Common myeloid progenitor, CD34-positive (primary cell): ENCODE data around the gene UGT8.
"Not testable (repeated sequence)": the region's sequence is repeated elsewhere in the genome, so short reads cannot be mapped to it uniquely, and the experiment has no call there.

Source experiments
- CTCF ChIA-PET: fragments of 350-600 bp; sonication (Branson Sonifier 250); formaldehyde crosslinking; loops from one replicate; lab custom pipeline; 2021; ENCODE audit warnings: antibody characterized with exemption; lab: Charles Lee
- POLR2A ChIA-PET: fragments of 350-600 bp; sonication (Branson Sonifier 250); formaldehyde crosslinking; loops from one replicate; lab custom pipeline; 2021; ENCODE audit warnings: antibody characterized with exemption; lab: Charles Lee
- DNase-seq, 3 donors: peaks; one replicate each; pipeline versions ENCODE4 v3.0.0 to v3.0.0-alpha.2; 2013
- H3K27ac ChIP-seq, 2 experiments: 1 replicate in 1 of 2; 2 replicates in 1 of 2; pipeline ENCODE4 v1.7.0; 2013; ENCODE audit warnings: inconsistent platforms in 2 of 2, low read length in 2 of 2, mild to moderate bottlenecking in 2 of 2, low read depth in 1 of 2, moderate library complexity in 1 of 2; ENCODE audit not compliant: severe bottlenecking in 2 of 2, insufficient read depth in 1 of 2, poor library complexity in 1 of 2
- H3K27me3 ChIP-seq, 5 experiments: replicated peaks in 2 of 5; 1 replicate in 3 of 5; 2 replicates in 2 of 5; pipeline versions ENCODE4 v1.6.1 to v1.7.0; 2013; ENCODE audit warnings: low read length in 4 of 5, mild to moderate bottlenecking in 2 of 5, moderate library complexity in 2 of 5, inconsistent platforms in 1 of 5; ENCODE audit not compliant: insufficient read depth in 5 of 5, control insufficient read depth in 4 of 5
- H3K36me3 ChIP-seq, 4 experiments: 1 replicate in 2 of 4; 2 replicates in 2 of 4; pipeline versions ENCODE4 v1.6.1 to v1.7.0; 2013; ENCODE audit warnings: low read length in 3 of 4, control low read depth in 1 of 4, mild to moderate bottlenecking in 1 of 4; ENCODE audit not compliant: control insufficient read depth in 4 of 4, insufficient read depth in 4 of 4
- H3K4me1 ChIP-seq, 4 experiments: 1 replicate in 3 of 4; 2 replicates in 1 of 4; pipeline versions ENCODE4 v1.6.1 to v1.7.1; 2013; ENCODE audit warnings: low read length in 3 of 4, mild to moderate bottlenecking in 3 of 4, control low read depth in 1 of 4, inconsistent platforms in 1 of 4, moderate library complexity in 1 of 4; ENCODE audit not compliant: control insufficient read depth in 4 of 4, insufficient read depth in 4 of 4; ENCODE audit errors: control extremely low read depth in 1 of 4
- H3K4me3 ChIP-seq, 7 experiments: 1 replicate in 4 of 7; 2 replicates in 3 of 7; pipeline versions ENCODE4 v1.5.1 to v1.7.0; 2013; ENCODE audit warnings: mild to moderate bottlenecking in 7 of 7, low read length in 6 of 7, moderate library complexity in 6 of 7, inconsistent platforms in 2 of 7, low read depth in 2 of 7, control low read depth in 1 of 7; ENCODE audit not compliant: insufficient read depth in 4 of 7, control insufficient read depth in 1 of 7; ENCODE audit errors: extremely low read depth in 1 of 7
- H3K9me3 ChIP-seq, 5 experiments: 1 replicate in 4 of 5; 2 replicates in 1 of 5; pipeline versions ENCODE4 v1.6.1 to v1.7.1; 2013; ENCODE audit warnings: low read length in 4 of 5, mild to moderate bottlenecking in 2 of 5, inconsistent platforms in 1 of 5, low read depth in 1 of 5, moderate library complexity in 1 of 5; ENCODE audit not compliant: control insufficient read depth in 4 of 5, insufficient read depth in 2 of 5; ENCODE audit errors: control extremely low read depth in 1 of 5
- WGBS: methylation state at CpG from one replicate; pipeline ENCODE4 v1.1.5; 2013; ENCODE audit not compliant: insufficient coverage; 5-methylcytosine and 5-hydroxymethylcytosine counted together

Gene UGT8

GRCh38 chr4:114663083-114663482 lies 64.5 kb downstream of the UGT8 start:
- no peak for DNase-seq
- WGBS, result 97% methylated on average over 3 of the region's 5 CpGs
- no peaks in the 10 kb centered on the region for H3K9me3 ChIP-seq
- H3K27me3 ChIP-seq, result peaks cover 0 to 3% (median 0%) of the 10 kb centered on the region in 5 experiments
- ChIA-PET CTCF (no interaction called here), POLR2A (no interaction called here)
- H3K4me3 ChIP-seq, result no peak overlapping the region
- no peak overlapping the region for H3K27ac ChIP-seq
- H3K36me3 ChIP-seq, result no peaks in the 10 kb centered on the region
- H3K4me1 ChIP-seq, result no peaks in the 10 kb centered on the region

- Histone ChIP-seq H3K4me3 (no peak overlapping the region), H3K27me3 (no peaks in the 10 kb centered on the region), H3K4me1 (no peaks in the 10 kb centered on the region), H3K9me3 (no peaks in the 10 kb centered on the region), H3K27ac (no peak overlapping the region), H3K36me3 (no peaks in the 10 kb centered on the region)
- no peak for DNase-seq
- ChIA-PET CTCF (no interaction called here), POLR2A (no interaction called here)
- WGBS, result 100% methylated on average over 1 of the region's 1 CpG
Observed at GRCh38 chr4:114668577-114668976, 70.0 kb downstream of the UGT8 start.

GRCh38 chr4:114670733-114671132 lies 72.1 kb downstream of the UGT8 start:
- H3K36me3 ChIP-seq, CTCF ChIA-PET, DNase-seq, H3K4me1 ChIP-seq, H3K4me3 ChIP-seq, H3K27me3 ChIP-seq, POLR2A ChIA-PET, H3K9me3 ChIP-seq, H3K27ac ChIP-seq: not testable (repeated sequence)
- 100% methylated on average over 2 of the region's 4 CpGs for WGBS

GRCh38 chr4:114673306-114673705 lies 74.7 kb downstream of the UGT8 start:
- POLR2A ChIA-PET, result no interaction called here
- Histone ChIP-seq H3K27ac (no peak overlapping the region), H3K9me3 (no peaks in the 10 kb centered on the region), H3K4me3 (no peak overlapping the region), H3K36me3 (no peaks in the 10 kb centered on the region), H3K27me3 (no peaks in the 10 kb centered on the region), H3K4me1 (no peaks in the 10 kb centered on the region)
- CTCF ChIA-PET, result no interaction called here
- DNase-seq, result no peak
- 100% methylated on average over 2 of the region's 2 CpGs for WGBS

GRCh38 chr4:114674080-114674479 lies 75.5 kb downstream of the UGT8 start:
- Histone ChIP-seq H3K27me3 (peaks cover 0 to 1% (median 0%) of the 10 kb centered on the region in 5 experiments), H3K4me1 (no peaks in the 10 kb centered on the region), H3K36me3 (no peaks in the 10 kb centered on the region), H3K27ac (no peak overlapping the region), H3K4me3 (no peak overlapping the region), H3K9me3 (no peaks in the 10 kb centered on the region)
- ChIA-PET CTCF (no interaction called here), POLR2A (no interaction called here)
- no peak for DNase-seq
- 89% methylated on average over 1 of the region's 2 CpGs for WGBS

- POLR2A ChIA-PET, result no interaction called here
- WGBS, result no CpG with 5 or more reads among the region's 1 CpG
Observed at GRCh38 chr4:114677346-114677979, 78.9 kb downstream of the UGT8 start.

GRCh38 chr4:114684462-114684861 lies 85.9 kb downstream of the UGT8 start:
- DNase-seq, result no peak
- no peaks in the 10 kb centered on the region for H3K9me3 ChIP-seq
- H3K36me3 ChIP-seq, result no peaks in the 10 kb centered on the region
- H3K27ac ChIP-seq, result no peak overlapping the region
- H3K4me3 ChIP-seq, result no peak overlapping the region
- ChIA-PET CTCF (no interaction called here), POLR2A (no interaction called here)
- no peaks in the 10 kb centered on the region for H3K4me1 ChIP-seq
- H3K27me3 ChIP-seq, result no peaks in the 10 kb centered on the region

More at GRCh38 chr4:114677346-114677979, 78.9 kb downstream of the UGT8 start:
- no peaks in the 10 kb centered on the region for H3K9me3 ChIP-seq
- H3K27ac ChIP-seq, result no peak overlapping the region
- H3K36me3 ChIP-seq, result no peaks in the 10 kb centered on the region
- DNase-seq, result no peak
- H3K27me3 ChIP-seq, result peaks cover 0 to 1% (median 0%) of the 10 kb centered on the region in 5 experiments
- CTCF ChIA-PET, result interaction anchor here (1.1 kb wide), 1 partner anchor 22 kb away, joined by 3 read pairs; no protein-coding TSS in a partner anchor
- H3K4me3 ChIP-seq, result no peak overlapping the region
- H3K4me1 ChIP-seq, result no peaks in the 10 kb centered on the region
